HG02970 (cell line): Measurements from ENCODE around the gene STK25.
"Not testable (repeated sequence)": the region's sequence is repeated elsewhere in the genome, so short reads cannot be mapped to it uniquely, and the experiment has no call there.

Source experiments
- ATAC-seq: cut with Tn5 transposase; IDR thresholded peaks from one replicate; pipeline ENCODE4 v1.9.1; 2021; ENCODE audit warnings: mild to moderate bottlenecking, moderate library complexity, moderate number of reproducible peaks; ENCODE audit not compliant: unreplicated experiment, low FRiP score

The STK25 gene

DNA sequence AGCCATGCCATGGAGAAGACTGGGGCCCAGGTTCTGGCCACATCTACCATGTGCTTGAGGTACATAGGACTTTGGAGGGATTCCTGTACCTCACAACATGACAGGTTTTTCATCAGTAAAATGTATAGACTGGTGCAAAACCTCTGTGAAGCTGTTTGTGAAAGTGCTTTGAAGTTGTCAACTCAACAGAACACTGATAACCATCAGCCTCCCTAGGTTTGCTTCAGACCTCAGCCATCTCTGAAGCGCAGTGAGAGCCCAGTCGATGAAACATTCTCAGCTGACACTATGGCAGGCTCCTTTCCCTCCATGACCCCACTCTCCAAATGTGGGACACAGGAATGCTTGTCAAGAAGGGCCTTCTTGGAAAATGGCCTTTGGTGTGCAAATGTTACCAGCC lies 38.6 kb downstream of the STK25 start:
- no peak for ATAC-seq

DNA sequence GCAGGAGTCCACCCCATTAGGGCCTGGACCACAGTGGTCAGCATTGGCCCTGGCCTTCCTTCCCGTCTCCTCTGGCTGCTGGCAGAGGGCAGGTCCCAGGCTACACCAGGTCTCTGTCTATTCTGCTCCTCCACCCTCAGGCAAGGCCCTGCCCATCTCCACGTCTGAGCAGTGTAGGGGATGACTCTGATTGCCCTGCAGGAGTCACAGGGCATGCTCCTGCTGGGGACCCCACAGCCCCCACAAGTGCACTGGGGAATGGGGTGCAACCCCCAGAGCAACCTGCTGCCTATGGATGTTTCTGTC lies 40.0 kb downstream of the STK25 start:
- ATAC-seq = no peak

DNA sequence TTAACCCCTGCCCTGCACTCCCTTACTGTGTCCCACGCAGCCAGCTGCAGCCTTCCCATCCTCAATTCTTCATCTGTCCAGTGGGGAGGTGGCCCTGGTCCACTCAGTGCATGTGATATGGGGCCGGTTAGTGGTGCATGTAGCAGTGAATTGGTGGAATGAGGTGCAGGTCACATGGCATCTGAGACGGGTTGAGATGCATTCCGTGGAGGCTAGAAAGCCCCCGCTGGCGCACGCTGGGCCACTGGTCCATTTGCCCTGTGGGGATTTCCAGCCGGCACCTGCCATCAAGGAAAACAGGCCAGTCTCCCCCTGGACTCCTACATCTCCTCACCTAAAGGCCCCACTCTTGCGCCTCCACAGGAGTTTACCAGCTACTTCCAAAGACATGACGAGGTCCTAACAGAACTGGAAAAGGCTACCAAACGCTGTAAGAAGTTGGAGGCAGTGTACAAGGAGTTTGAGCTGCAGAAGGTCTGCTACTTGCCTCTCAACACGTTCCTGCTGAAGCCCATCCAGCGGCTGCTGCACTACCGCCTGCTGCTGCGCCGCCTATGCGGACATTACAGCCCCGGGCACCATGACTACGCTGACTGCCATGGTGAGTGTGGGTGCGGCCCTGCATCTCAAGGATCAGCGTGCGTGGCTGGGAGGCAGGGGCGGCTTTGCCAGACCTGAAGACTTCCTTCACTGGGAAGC lies 40.5 kb downstream of the STK25 start:
- ATAC-seq = no peak

DNA sequence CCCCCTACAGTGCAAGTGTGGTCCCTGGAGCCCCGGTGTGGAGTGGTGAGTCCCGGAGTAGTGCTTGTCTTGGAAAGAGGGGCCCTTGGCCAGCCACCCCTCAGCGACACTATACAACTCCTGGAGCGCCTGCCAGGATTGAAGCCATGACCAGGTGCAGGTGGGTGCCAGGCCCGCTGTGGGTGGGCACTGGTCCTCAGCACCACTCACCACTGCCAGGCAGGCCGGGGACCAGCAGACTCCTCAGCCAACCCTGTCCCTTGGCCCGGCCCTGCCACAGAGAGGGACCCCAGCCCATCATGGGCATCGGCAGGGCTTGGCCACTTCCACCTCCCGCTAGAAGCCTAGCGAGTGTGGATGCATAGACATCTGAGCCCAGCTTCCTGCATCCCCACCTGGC lies 42.2 kb downstream of the STK25 start:
- ATAC-seq = no peak

DNA sequence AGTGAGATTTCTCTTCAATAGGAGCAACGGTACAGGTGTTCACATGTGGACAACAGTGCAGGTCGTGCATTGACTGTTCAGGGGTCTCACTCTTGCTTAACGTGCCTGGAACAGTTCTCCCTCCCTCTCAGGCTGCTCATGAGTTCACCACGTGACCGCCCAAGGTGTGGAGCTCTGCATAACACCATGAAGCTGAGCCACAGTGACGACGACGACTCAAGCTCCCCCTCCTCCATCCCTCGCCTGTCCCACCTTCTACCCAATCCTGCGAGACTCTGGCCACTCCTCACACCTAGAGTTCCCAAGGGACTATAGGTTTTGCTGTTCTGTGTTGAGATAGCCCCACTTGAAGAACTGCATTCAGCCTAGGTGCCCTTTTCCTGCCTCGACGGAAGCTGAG lies 42.8 kb downstream of the STK25 start:
- no peak for ATAC-seq

DNA sequence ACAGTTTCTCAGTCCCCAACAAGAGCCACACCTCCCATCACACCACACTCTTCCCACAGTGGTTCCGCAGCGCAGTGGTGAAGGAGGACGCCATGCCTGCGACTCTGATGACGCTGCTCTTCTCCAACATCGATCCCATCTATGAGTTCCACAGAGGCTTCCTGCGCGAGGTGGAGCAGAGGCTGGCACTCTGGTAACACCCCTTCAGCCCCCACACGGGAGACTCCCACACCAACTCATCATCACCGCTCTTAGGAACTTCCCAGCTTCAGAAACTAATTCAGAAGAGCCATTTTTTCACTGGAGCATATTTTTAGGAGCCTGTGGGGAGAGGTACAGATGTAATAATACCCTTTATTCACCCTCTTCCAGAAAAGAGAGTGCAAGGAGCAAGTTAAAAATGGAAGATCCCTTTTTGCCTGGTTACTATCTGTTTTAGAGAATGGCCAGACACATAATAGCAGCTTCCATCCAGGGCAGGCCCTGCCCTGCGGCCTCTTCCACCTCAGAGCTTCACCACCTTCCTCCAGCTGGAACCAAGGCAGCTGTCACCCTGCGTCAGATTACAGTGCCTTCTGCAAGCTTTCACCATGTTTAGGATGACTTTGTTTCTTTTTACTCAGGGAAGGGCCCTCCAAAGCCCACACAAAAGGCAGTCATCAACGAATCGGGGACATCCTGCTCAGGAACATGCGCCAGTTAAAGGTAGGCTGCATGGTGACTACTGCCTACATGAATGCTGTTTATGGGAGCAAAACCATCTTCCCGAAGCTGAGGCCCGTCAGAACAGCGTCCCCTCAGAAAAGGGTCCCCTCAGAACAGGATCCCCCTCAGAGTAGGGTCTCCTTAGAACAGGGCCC lies 44.9 kb downstream of the STK25 start:
- ATAC-seq = no peak

DNA sequence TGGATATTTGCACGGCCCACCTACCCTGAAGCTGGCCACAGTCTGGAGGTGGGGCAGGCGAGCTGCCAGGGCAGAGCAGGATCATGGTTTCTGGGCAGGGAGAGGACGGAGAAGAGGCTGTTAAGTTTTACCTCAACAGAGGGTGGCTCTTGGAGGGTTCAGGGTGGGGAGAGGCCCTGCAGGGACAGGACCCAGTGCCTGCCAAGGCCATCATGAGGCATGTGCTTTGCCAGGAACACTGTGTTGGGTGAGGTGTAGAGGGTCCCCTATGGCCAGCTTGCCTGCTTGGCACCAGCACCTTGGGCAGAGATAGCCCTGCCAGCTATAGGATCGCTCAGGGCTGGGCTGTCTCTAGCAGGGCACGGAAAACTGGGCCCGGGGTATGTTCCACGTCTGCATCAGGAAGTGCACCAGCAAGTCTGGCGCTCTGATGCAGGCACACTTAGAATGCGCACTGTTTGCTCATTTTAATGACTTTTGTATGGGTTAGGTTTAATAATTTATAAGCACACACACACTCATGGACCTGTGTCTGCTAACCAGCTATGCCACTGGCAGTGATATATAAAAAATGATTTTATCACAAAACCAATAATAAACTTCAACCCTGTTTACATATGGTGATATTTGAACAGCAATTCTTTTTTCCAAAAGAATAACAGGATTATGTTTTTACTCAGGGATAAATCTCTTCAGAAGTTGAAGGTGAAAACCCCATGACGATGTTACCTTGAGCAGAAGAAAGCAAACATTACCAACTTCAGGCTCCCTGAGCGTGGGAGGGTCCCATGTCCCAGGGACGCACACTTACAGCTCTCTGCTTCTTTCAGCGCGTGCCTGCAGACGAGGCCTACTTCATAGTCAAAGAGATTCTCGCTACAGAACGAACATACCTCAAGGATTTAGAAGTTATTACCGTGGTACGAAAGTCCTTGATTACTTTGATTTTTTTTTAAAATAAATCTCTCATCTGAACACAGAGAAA lies 46.4 kb downstream of the STK25 start:
- no peak for ATAC-seq

DNA sequence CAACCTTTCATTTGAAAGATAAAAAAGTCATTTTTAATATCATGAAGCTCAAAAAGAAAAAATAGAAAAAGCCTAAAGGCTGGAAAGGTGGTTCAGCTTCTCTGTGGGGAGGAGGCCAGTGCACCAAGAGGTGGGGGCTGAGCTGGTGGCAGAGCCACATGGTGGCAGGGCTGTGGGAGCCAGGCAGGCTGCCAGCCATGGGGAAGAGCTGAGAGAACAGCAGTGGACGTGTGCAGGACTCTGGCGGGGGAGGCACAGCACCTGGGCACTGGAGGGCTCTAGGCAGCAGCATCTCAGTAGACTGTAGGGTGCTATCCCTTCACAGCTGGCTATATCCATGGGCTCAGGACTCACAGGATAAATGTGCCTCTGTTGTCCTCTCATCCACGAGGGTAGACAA lies 47.8 kb downstream of the STK25 start:
- ATAC-seq = no peak

DNA sequence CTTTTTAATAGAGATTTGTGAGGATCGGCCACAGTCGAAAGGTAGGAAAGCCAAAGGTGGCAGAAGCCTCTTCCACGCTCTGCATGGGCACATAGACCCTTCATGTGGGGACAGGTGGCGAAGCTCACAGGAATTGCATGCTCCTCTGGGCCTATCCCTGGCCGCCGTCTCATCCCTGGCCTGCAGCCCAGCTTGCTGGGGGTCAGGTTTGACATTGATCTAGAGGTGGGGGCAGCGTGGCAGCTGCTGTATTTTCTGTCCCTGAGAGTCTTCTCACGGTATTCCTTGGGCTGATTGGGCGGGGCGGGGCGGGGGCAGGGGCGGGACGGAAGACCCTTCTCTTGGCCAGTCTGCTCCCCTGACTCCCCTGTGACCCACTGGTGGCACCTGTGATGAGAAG lies 48.9 kb downstream of the STK25 start:
- ATAC-seq = no peak

DNA sequence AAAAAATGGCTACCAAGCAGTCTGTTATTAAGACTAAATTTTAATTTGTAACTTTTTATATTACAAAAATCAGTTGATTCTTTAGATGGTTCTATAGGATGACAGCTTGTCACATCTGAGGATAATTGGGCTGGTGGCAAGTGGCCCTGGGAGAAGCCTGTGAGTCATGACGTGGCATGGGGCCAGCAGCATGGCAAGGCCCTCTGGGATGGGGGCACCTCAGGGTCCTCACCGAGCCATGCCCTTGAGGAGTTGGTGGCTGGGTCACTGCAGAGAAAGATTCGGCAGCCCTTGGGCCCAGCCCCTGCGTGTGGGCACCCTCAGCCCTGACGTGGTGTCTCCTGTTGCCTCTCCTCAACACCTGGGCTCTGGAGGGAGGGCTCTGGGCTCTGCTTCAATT lies 49.7 kb downstream of the STK25 start:
- no peak for ATAC-seq

DNA sequence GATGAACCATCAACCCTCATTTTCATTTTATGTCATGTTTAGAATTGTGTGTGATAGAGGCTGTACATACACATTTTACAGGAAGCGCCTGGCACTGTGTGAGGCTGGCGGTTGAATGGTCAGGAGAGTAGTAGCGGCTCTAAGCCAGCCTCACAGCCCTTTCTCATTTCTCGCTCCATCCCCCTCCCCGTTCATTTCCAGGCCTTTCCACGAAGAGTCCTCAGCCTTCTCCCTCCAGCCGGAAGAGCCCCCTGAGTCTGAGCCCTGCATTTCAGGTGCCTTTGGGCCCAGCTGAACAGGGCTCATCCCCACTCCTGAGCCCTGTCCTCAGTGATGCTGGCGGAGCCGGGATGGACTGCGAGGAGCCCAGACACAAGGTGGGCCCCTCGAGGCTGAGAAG lies 51.8 kb downstream of the STK25 start:
- no peak for ATAC-seq

DNA sequence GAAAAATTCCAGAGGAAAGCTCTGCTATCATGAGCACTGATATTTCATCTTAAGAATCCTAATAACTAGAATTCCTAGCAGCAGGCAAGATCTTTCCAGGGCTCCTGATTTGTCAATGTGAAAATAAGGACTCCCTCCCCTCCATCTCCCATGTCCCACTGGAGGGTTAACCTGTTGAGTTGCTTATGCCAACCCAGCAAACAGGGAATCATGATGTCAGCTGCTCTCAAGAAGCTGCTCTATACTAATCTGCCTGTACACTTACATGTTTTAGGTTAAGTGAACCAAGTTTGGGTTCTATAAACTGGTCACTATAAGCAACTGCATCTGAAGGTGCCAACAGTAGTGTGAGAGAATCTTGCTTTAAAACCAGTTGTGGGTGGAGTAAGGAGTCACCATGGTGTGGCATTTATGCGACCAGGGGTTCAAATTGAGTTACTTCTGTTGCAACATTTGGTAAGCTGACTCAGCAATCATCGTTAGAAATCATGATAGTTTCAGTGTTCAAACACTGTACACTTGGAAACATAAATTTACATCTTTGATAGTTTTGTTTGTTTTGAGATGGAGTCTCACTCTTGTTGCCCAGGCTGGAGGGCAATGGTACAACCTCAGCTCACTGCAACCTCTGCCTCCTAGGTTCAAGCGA lies 53.4 kb downstream of the STK25 start:
- ATAC-seq = no peak

DNA sequence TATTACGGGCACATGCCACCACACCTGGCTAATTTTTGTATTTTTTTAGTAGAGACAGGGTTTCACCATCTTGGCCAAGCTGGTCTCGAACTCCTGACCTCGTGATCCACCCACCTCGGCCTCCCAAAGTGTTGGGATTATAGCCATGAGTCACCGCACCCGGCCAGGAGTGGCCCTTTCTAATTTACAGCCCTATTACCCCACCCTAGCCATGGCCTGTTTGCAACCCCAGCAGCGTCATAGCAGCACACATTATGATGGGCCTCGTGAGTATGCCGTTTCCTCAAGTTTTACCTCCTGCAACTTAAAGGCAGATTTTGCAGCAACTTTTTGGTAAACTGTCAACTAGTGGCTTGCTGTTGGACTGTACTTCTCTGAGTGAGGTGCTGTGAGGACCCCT lies 54.5 kb downstream of the STK25 start:
- not testable (repeated sequence) for ATAC-seq

DNA sequence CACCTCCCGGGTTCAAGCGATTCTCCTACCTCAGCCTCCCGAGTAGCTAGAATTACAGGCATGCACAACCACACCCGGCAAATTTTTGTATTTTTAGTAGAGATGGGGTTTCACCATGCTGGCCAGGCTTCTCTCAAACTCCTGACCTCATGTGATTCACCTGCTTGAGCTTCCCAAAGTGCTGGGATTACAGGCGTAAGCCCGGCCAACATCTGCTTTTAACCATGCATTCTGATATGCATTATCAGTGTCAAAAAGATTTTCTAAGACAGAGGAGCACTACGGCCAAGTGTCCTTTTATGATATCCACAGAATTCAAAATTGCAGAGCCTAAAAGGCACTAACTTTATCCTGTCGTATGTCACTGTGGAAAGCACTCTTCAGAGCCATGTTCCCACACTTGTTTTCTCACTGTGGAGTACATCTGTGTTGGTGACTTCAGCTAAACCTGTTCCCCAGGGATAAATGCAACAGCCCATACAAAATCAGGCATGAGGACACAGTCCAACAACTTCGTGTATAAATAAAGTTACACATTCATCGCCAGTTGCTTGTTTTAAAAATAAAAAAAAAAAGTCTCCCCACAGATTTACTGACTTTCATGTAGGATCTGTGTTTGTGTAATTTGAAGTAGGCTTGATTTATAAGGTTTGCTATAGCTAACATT lies 56.4 kb downstream of the STK25 start:
- ATAC-seq = no peak

DNA sequence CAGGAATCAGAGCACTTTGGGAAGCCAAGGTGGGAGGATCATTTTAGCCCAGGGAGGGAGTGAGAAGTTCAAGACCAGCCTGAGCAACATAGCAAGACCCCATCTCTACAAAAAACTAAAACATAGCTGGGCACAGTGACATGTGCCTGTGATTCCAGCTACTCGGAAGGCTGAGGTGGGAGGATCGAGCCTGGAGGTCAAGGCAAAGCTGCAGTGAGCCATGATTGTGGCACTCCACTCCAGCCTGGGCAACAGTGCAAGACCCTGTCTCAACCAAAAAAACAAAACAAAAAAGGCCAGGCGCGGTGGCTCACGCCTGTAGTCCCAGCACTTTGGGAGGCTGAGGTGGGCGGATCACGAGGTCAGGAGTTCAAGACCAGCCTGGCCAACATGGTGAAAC lies 58.3 kb downstream of the STK25 start:
- ATAC-seq = not testable (repeated sequence)

DNA sequence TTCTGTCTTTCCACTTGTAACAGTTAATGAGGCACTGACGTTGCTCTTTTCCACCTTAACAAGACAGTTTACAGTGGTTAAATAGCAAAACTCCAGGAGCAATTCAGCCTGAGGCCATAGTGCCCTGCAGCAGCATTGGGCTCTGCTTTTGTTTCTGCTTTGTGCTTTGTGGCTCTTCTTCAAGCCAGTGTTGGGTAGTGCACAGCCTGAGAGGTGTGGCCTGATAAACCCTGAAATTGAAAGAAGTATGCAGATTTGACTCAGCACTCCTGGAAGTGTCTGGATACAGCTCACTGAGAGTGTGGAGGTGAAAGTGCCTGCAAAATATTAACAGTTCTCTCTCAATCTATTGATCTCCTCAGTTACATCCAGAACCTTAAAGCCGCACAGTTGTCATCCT lies 63.0 kb downstream of the STK25 start:
- no peak for ATAC-seq

DNA sequence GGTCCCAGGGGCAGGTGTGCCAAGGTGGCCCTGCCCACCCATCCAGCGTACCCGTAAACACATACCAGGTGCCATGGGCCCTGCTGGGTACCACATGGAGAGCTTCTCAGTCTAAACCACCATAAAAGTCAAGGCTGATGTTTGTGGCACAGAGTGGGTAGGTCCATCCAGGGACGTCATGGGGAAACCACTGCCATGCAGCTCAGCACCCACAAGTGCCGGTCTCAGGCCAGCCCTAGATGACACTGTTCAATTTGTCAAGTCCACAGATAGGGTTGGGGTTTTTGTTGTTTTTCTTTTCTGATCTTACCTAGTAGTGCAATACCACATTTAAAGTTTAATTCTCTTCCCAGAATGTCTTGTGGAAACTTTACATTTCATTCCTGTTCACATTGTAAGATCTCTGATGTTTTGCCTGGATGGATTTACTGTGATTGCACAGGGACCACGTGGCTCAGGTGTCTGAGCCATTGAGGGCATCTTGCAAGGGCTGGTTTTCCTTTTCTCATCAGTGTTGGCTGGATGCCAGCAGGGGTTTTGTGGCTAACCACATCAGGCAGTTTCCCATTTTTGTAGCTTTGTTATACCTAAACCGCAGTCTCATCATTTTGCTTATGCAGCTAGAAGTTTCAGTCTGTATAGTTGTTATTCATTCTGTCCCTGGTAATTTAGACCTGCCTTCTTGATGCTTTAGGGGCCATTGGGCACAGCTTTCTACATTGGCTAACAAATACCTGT lies 64.7 kb downstream of the STK25 start:
- ATAC-seq = no peak
